Astrocyte (in vitro differentiated cells and primary cell): Measurements from ENCODE around the gene ZNF444. TPM values are rescaled to one million over a fixed set of nuclear protein-coding genes. Genes with fewer than 3 reads are reported as not detected.

ENCODE experiments used
- DNase-seq: peaks from one replicate; pipeline ENCODE4 v3.0.0-alpha.2; 2010; ENCODE audit warnings: low read depth
- FAIRE-seq: peaks from 2 replicates; lab custom pipeline; 2011; peaks lifted over from hg19 to GRCh38; lab: Jason Lieb, UNC
- H2AFZ ChIP-seq: 2 replicates; pipeline ENCODE4 v1.6.0; 2012; ENCODE audit warnings: low read depth, low read length, inconsistent platforms
- H3K27ac ChIP-seq: 2 replicates; pipeline ENCODE4 v1.5.1; 2011; ENCODE audit warnings: low read depth, low read length, inconsistent platforms
- H3K27me3 ChIP-seq: 2 replicates; pipeline ENCODE4 v1.6.0; 2011; ENCODE audit warnings: low read length, inconsistent platforms; ENCODE audit not compliant: insufficient read depth
- H3K36me3 ChIP-seq: 2 replicates; pipeline ENCODE4 v1.5.1; 2011; ENCODE audit warnings: low read length, inconsistent platforms; ENCODE audit not compliant: insufficient read depth
- H3K4me1 ChIP-seq: 2 replicates; pipeline ENCODE4 v1.5.1; 2011; ENCODE audit warnings: low read length, inconsistent platforms; ENCODE audit not compliant: insufficient read depth
- H3K4me2 ChIP-seq: 2 replicates; pipeline ENCODE4 v1.6.0; 2012; ENCODE audit warnings: low read length, inconsistent platforms
- H3K4me3 ChIP-seq: 2 replicates; pipeline ENCODE4 v1.5.1; 2011; ENCODE audit warnings: low read depth, mild to moderate bottlenecking, low read length, inconsistent platforms; ENCODE audit not compliant: insufficient read depth
- H3K79me2 ChIP-seq: 2 replicates; pipeline ENCODE4 v1.6.0; 2012; ENCODE audit warnings: mild to moderate bottlenecking, low read length, inconsistent platforms; ENCODE audit not compliant: insufficient read depth
- H3K9ac ChIP-seq: 2 replicates; pipeline ENCODE4 v1.6.0; 2012; ENCODE audit warnings: mild to moderate bottlenecking, low read length, inconsistent platforms
- H3K9me3 ChIP-seq: 2 replicates; pipeline ENCODE4 v1.5.1; 2012; ENCODE audit warnings: low read depth, mild to moderate bottlenecking, low read length, inconsistent platforms; ENCODE audit not compliant: insufficient read depth
- H4K20me1 ChIP-seq: 2 replicates; pipeline ENCODE4 v1.6.0; 2012; ENCODE audit warnings: low read length, inconsistent platforms; ENCODE audit not compliant: insufficient read depth
- H3K27ac Mint-ChIP-seq: one replicate; pipeline ENCODE4 v1.8.0; 2021; ENCODE audit warnings: mild to moderate bottlenecking, mixed read lengths; ENCODE audit not compliant: unreplicated experiment
- H3K27me3 Mint-ChIP-seq: one replicate; pipeline ENCODE4 v1.8.0; 2021; ENCODE audit warnings: low read depth, mixed read lengths; ENCODE audit not compliant: unreplicated experiment
- H3K36me3 Mint-ChIP-seq: one replicate; pipeline ENCODE4 v1.8.0; 2021; ENCODE audit warnings: low read depth, mixed read lengths; ENCODE audit not compliant: unreplicated experiment
- H3K4me1 Mint-ChIP-seq: one replicate; pipeline ENCODE4 v1.8.0; 2021; ENCODE audit warnings: low read depth, mixed read lengths; ENCODE audit not compliant: unreplicated experiment
- H3K4me3 Mint-ChIP-seq: one replicate; pipeline ENCODE4 v1.8.0; 2021; ENCODE audit warnings: mild to moderate bottlenecking, moderate library complexity, mixed read lengths; ENCODE audit not compliant: unreplicated experiment
- H3K9me3 Mint-ChIP-seq: one replicate; pipeline ENCODE4 v1.8.0; 2021; ENCODE audit warnings: mild to moderate bottlenecking, mixed read lengths; ENCODE audit not compliant: unreplicated experiment
- EZH2 ChIP-seq: IDR thresholded peaks from 2 replicates; pipeline ENCODE4 v1.6.1; 2012; ENCODE audit warnings: mild to moderate bottlenecking, low read length, inconsistent platforms; ENCODE audit not compliant: insufficient read depth
- total RNA-seq: library from RNA; stranded (reverse); gene quantifications from 2 replicates; pipeline ENCODE4 v1.2.1, GENCODE V29; 2021
- TF ChIP-seq, protein P1 (sequence below): IDR thresholded peaks from 2 replicates; pipeline ENCODE4 v1.5.1; 2011; ENCODE audit warnings: low read depth, mild to moderate bottlenecking, inconsistent platforms, low read length, moderate library complexity; ENCODE audit not compliant: insufficient read depth

Gene ZNF444
- total RNA-seq, 1 donor from 2014 or later = 34.7 TPM

DNA sequence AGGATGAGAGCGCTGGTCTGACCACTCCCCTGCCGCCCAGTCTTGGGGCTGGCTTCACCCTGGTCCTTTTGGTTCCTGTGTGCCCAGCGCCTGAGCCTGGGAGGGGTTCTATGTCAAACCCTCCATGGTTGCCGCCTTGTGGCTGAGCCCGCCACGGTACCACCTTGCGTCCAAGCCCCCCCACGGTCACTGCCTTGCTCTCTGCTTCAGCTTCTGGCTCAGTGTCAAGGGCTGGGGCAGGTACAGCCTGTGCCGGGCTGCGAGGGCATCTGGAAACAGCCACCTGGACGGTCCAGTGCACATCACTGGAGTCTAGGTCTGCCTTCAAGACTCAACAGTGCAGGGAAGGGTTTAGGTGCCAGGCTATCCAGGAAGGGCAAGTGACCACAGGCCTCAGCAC is 20.4 kb downstream of the ZNF444 start:
- Mint-ChIP-seq H3K4me3 (no peak overlapping the region), H3K9me3 (no peaks in the 10 kb centered on the region), H3K27ac (no peak overlapping the region), H3K36me3 (peaks cover 21% of the 10 kb centered on the region), H3K4me1 (peaks cover 8% of the 10 kb centered on the region), H3K27me3 (no peaks in the 10 kb centered on the region)
- no peaks in the 10 kb centered on the region for H3K36me3 ChIP-seq
- no peak for DNase-seq
- no peak overlapping the region for H2AFZ ChIP-seq
- TF ChIP-seq, protein P1, sequence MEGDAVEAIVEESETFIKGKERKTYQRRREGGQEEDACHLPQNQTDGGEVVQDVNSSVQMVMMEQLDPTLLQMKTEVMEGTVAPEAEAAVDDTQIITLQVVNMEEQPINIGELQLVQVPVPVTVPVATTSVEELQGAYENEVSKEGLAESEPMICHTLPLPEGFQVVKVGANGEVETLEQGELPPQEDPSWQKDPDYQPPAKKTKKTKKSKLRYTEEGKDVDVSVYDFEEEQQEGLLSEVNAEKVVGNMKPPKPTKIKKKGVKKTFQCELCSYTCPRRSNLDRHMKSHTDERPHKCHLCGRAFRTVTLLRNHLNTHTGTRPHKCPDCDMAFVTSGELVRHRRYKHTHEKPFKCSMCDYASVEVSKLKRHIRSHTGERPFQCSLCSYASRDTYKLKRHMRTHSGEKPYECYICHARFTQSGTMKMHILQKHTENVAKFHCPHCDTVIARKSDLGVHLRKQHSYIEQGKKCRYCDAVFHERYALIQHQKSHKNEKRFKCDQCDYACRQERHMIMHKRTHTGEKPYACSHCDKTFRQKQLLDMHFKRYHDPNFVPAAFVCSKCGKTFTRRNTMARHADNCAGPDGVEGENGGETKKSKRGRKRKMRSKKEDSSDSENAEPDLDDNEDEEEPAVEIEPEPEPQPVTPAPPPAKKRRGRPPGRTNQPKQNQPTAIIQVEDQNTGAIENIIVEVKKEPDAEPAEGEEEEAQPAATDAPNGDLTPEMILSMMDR = no peak
- no peak for TF ChIP-seq EZH2
- no peak overlapping the region for H3K4me2 ChIP-seq
- FAIRE-seq = no peak
- no peaks in the 10 kb centered on the region for H3K4me1 ChIP-seq
- H4K20me1 ChIP-seq = no peaks in the 10 kb centered on the region
- H3K79me2 ChIP-seq = no peaks in the 10 kb centered on the region
- H3K9me3 ChIP-seq = peaks cover 3% of the 10 kb centered on the region
- H3K27me3 ChIP-seq = no peaks in the 10 kb centered on the region
- no peak overlapping the region for H3K9ac ChIP-seq
- H3K27ac ChIP-seq = no peak overlapping the region
- no peak overlapping the region for H3K4me3 ChIP-seq

DNA sequence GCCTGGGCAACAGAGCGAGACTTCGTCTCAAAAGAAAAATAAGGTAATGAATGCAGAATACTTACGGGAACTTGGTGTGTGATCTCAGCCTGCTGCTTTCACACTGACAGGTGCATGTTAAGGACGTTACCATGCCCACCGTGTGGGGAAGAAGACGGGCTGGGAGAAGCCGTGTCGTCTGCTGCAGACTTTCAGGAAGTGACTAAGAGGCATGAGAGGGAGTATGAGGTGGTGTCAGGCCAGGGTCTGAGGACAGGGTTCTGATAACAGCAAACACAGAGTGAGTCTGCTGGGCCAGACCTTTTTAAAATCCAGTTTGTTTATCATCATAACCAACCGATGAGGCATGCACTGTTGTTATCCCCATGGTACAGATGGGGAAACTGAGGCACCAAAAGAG is 21.2 kb downstream of the ZNF444 start:
- peaks cover 20% of the 10 kb centered on the region for H3K36me3 Mint-ChIP-seq
- H3K27ac Mint-ChIP-seq = peak overlapping the region; percentile 34
- FAIRE-seq = peak; percentile 9

DNA sequence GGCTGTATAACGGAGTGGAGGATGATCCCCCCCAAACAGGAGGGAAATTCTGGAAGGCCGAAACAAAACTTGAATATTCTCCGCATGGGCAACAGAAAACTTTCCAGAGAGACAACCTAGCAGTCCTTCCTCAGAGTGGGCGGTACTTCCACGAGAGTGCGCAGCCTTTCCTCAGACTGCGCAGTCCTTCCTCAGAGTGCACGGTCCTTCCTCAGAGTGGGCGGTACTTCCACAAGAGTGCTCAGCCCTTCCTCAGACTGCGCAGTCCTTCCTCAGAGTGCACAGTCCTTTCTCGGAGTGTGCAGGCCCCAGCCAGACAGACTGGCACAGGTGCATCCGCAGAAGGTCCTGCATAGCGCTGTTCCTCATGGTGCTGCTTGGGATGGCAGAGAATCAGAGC is 22.0 kb downstream of the ZNF444 start:
- no peaks in the 10 kb centered on the region for H4K20me1 ChIP-seq
- no peaks in the 10 kb centered on the region for H3K79me2 ChIP-seq
- no peak overlapping the region for H3K4me3 ChIP-seq
- H3K36me3 ChIP-seq = no peaks in the 10 kb centered on the region
- Mint-ChIP-seq H3K9me3 (no peaks in the 10 kb centered on the region), H3K4me3 (no peak overlapping the region), H3K27me3 (peaks cover 2% of the 10 kb centered on the region), H3K36me3 (peaks cover 15% of the 10 kb centered on the region), H3K4me1 (peaks cover 8% of the 10 kb centered on the region), H3K27ac (peak overlapping the region; percentile 34)
- peaks cover 3% of the 10 kb centered on the region for H3K9me3 ChIP-seq
- H3K4me2 ChIP-seq = no peak overlapping the region
- no peaks in the 10 kb centered on the region for H3K27me3 ChIP-seq
- H3K4me1 ChIP-seq = no peaks in the 10 kb centered on the region
- no peak overlapping the region for H2AFZ ChIP-seq
- DNase-seq (no peak), FAIRE-seq (no peak)
- no peak overlapping the region for H3K9ac ChIP-seq
- H3K27ac ChIP-seq = no peak overlapping the region
- no peak for TF ChIP-seq EZH2
- TF ChIP-seq, protein P1 = no peak

More for the DNA sequence above, 21.2 kb downstream of the ZNF444 start:
- Histone ChIP-seq H2AFZ (no peak overlapping the region), H3K27me3 (no peaks in the 10 kb centered on the region), H3K4me1 (no peaks in the 10 kb centered on the region), H4K20me1 (no peaks in the 10 kb centered on the region), H3K4me2 (no peak overlapping the region), H3K27ac (no peak overlapping the region), H3K79me2 (no peaks in the 10 kb centered on the region), H3K9ac (no peak overlapping the region), H3K4me3 (no peak overlapping the region), H3K9me3 (peaks cover 3% of the 10 kb centered on the region), H3K36me3 (no peaks in the 10 kb centered on the region)
- no peak for TF ChIP-seq EZH2
- TF ChIP-seq, protein P1 = no peak
- Mint-ChIP-seq H3K4me1 (peaks cover 8% of the 10 kb centered on the region), H3K4me3 (no peak overlapping the region), H3K27me3 (no peaks in the 10 kb centered on the region), H3K9me3 (no peaks in the 10 kb centered on the region)
- DNase-seq = peak; percentile 20
